ENCODE measurements around the gene ZSCAN2. TPM values are rescaled to one million over a fixed set of nuclear protein-coding genes. Genes with fewer than 3 reads are reported as not detected.

Gene ZSCAN2
- total and polyA plus RNA-seq, 5 donors from 2014 or later, result 4.8 to 12.4 (median 7.9) TPM

DNA sequence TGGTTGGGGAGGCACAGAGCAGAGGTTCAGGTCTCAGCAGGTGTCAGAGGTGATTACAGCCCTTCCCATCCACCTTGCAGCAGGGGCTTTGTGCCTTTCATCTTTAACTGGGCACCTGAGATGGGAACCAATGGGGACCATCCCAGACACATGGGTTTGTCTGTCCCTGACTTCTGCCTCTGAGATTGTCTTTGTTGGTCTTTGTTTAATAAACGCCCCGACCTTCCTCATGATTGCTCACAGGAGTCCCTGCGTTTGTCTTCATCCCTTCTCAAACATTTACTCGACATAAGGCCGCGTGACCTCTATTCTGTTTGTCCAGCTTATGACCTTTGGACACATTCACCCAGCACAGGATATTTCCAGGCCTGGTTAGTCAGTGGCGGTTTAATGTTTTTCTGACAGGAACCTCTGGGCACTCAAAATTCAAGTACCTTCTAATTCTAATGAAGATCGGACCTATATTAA lies 5.9 kb downstream of the ZSCAN2 start:
- Histone ChIP-seq H3K4me3 (ENCODE audit: low read depth, low read length) (no peak overlapping the region), H3K9me3 (ENCODE audit: control insufficient read depth in 2 of 2, low read length in 2 of 2) (no peaks in the 10 kb centered on the region), H3K27ac (ENCODE audit: insufficient read depth, low read length, poor library complexity, severe bottlenecking) (no peak overlapping the region), H3K36me3 (ENCODE audit: control insufficient read depth, insufficient read depth, low read length) (peaks cover 14% of the 10 kb centered on the region), H3K4me1 (ENCODE audit: control insufficient read depth, insufficient read depth, low read length, poor library complexity, severe bottlenecking) (peaks cover 27% of the 10 kb centered on the region), H3K27me3 (ENCODE audit: control insufficient read depth, insufficient read depth, low read length) (no peaks in the 10 kb centered on the region)
- peak overlapping the region in 2 of 4 donors; percentile 28 to 47 for H3K4me3 Mint-ChIP-seq
- H3K27ac Mint-ChIP-seq, result peak overlapping the region in 2 of 3 donors; percentile 41 to 62
- no peak for DNase-seq
- peaks cover 11 to 65% (median 37%) of the 10 kb centered on the region in 4 donors for H3K4me1 Mint-ChIP-seq
- H3K36me3 Mint-ChIP-seq, result peaks cover 51% of the 10 kb centered on the region
- H3K9me3 Mint-ChIP-seq, result no peaks in the 10 kb centered on the region
- ATAC-seq (ENCODE audit: low read depth in 2 of 2), result no peak
- no peaks in the 10 kb centered on the region for H3K27me3 Mint-ChIP-seq

DNA sequence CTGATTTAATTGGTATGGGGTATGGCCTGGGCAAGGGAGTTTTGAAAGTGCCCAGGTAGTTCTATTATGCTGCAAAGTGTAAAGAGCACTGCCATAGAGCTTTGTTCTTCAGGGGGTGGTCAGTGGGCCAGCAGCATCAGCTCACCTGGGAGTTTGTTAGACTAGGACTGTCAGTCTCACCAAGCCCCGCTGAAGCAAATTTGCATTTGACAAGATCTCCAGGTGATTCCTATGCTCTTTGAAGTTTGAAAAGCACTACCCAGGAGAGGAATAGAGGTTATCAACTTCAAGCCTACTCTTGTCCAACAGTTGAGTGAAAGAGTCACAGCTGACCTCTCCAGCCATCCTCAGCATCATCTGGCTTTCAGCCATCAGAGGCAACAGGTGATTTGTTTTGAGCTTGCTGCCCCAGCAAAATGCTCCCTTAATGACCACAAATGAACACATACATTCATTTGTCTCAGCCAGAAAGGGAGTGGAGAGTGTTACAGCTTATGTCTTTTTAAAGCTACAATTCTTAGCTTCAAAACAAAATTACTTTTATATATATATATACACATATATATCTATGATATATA lies 8.0 kb downstream of the ZSCAN2 start:
- H3K27me3 Mint-ChIP-seq, result no peaks in the 10 kb centered on the region
- ATAC-seq (ENCODE audit: low read depth in 2 of 2) (no peak), DNase-seq (no peak)
- no peaks in the 10 kb centered on the region for H3K9me3 Mint-ChIP-seq
- peaks cover 19% of the 10 kb centered on the region for H3K4me1 ChIP-seq (ENCODE audit: control insufficient read depth, insufficient read depth, low read length, poor library complexity, severe bottlenecking)
- no peaks in the 10 kb centered on the region for H3K27me3 ChIP-seq (ENCODE audit: control insufficient read depth, insufficient read depth, low read length)
- no peaks in the 10 kb centered on the region for H3K9me3 ChIP-seq (ENCODE audit: control insufficient read depth in 2 of 2, low read length in 2 of 2)
- H3K36me3 Mint-ChIP-seq, result peaks cover 50% of the 10 kb centered on the region
- H3K4me3 ChIP-seq (ENCODE audit: low read depth, low read length), result no peak overlapping the region
- no peak overlapping the region for H3K27ac ChIP-seq (ENCODE audit: insufficient read depth, low read length, poor library complexity, severe bottlenecking)
- peaks cover 14% of the 10 kb centered on the region for H3K36me3 ChIP-seq (ENCODE audit: control insufficient read depth, insufficient read depth, low read length)
- no peak overlapping the region for H3K27ac Mint-ChIP-seq
- no peak overlapping the region for H3K4me3 Mint-ChIP-seq
- H3K4me1 Mint-ChIP-seq, result peaks cover 10 to 48% (median 31%) of the 10 kb centered on the region in 4 donors

DNA sequence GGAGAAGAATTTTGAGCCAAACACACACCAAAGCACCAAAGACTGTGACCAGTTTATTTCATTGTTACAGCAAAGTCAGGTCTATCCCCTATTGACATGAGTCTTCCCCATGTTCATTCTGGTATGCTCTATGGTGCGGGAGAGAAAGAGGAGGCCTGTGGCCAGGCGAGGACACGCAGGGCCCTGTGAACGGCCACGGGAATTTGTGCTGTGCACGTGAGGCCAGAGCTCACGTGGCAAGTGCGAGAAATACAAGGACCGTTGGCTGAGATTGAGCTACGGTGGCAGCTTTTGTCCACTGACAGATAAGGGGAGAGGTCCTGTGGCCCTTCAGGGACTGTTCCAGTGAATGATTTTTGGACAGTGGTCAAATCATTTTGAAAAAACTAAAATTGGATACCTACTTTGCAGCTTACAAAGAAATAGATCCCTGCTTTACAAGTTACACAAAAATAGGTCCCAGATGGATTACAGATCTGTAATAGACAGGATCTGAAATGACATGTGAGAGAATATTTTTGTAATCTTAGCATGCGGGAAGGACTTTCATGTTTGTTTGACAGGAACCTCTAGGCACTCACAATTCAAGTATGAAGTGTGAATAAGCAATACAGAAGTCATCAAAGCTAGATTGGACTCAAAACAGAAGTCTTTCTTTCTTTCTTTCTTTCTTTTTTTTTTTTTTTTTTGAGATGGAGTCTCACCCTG lies 9.2 kb downstream of the ZSCAN2 start:
- H3K4me3 ChIP-seq (ENCODE audit: low read depth, low read length), result no peak overlapping the region
- no peak for DNase-seq
- Mint-ChIP-seq H3K27me3 (no peaks in the 10 kb centered on the region), H3K4me3 (peak overlapping the region in 1 of 4 donors; percentile 11), H3K9me3 (no peaks in the 10 kb centered on the region), H3K36me3 (peaks cover 52% of the 10 kb centered on the region), H3K27ac (no peak overlapping the region), H3K4me1 (peaks cover 10 to 39% (median 24%) of the 10 kb centered on the region in 4 donors)
- ATAC-seq (ENCODE audit: low read depth in 2 of 2), result no peak
- H3K36me3 ChIP-seq (ENCODE audit: control insufficient read depth, insufficient read depth, low read length), result peaks cover 14% of the 10 kb centered on the region
- H3K27me3 ChIP-seq (ENCODE audit: control insufficient read depth, insufficient read depth, low read length), result no peaks in the 10 kb centered on the region
- H3K9me3 ChIP-seq (ENCODE audit: control insufficient read depth in 2 of 2, low read length in 2 of 2), result no peaks in the 10 kb centered on the region
- H3K4me1 ChIP-seq (ENCODE audit: control insufficient read depth, insufficient read depth, low read length, poor library complexity, severe bottlenecking), result peaks cover 9% of the 10 kb centered on the region
- H3K27ac ChIP-seq (ENCODE audit: insufficient read depth, low read length, poor library complexity, severe bottlenecking), result no peak overlapping the region

DNA sequence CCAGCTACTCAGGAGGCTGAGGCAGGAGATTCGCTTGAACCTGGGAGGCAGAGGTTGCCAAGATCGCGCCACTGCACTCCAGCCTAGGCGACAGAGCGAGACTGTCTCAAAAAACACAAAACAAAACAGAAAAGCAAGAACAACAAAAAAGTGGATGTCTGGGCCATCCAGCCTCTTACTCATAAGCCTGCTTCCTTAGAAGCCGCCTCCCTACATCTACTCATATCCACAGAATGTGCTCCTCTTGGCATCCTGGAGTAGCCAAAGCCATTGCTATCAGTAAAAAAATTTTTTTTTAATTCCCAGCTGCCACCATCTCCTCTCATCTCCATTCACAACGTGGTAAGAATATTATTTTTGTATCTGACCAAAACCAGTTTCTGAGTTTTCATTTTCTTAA lies 10.8 kb downstream of the ZSCAN2 start:
- no peaks in the 10 kb centered on the region for H3K9me3 Mint-ChIP-seq
- Histone ChIP-seq H3K27ac (ENCODE audit: insufficient read depth, low read length, poor library complexity, severe bottlenecking) (no peak overlapping the region), H3K36me3 (ENCODE audit: control insufficient read depth, insufficient read depth, low read length) (peaks cover 12% of the 10 kb centered on the region), H3K4me3 (ENCODE audit: low read depth, low read length) (no peak overlapping the region), H3K27me3 (ENCODE audit: control insufficient read depth, insufficient read depth, low read length) (no peaks in the 10 kb centered on the region), H3K9me3 (ENCODE audit: control insufficient read depth in 2 of 2, low read length in 2 of 2) (no peaks in the 10 kb centered on the region), H3K4me1 (ENCODE audit: control insufficient read depth, insufficient read depth, low read length, poor library complexity, severe bottlenecking) (no peaks in the 10 kb centered on the region)
- H3K36me3 Mint-ChIP-seq, result peaks cover 45% of the 10 kb centered on the region
- H3K27me3 Mint-ChIP-seq, result no peaks in the 10 kb centered on the region
- no peak for ATAC-seq (ENCODE audit: low read depth in 2 of 2)
- H3K4me1 Mint-ChIP-seq, result peaks cover 13 to 25% (median 14%) of the 10 kb centered on the region in 4 donors
- H3K27ac Mint-ChIP-seq, result peak overlapping the region in 1 of 3 donors; percentile 56
- DNase-seq, result no peak
- peak overlapping the region in 1 of 4 donors; percentile 65 for H3K4me3 Mint-ChIP-seq

DNA sequence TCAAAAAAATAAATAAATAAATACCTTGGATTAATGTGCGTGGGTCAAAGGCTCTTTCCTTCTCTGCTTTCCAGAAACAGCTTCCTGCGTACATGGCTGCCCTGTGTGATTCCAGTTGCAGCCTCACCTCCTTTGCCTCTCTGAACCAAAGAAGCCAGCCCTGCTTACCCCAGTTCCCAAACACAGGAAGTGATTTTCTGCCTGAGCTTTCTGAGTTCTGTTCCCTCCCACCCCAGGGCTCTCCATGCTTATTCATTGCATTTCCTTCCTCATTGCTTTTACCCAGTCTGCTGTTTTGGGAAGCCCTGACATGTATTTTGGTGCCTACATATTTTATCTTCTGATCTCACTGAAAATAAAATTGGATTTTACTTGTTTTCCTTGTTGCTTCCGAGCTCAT lies 15.4 kb downstream of the ZSCAN2 start:
- H3K9me3 Mint-ChIP-seq, result peaks cover 0 to 14% (median 3%) of the 10 kb centered on the region in 7 donors
- Histone ChIP-seq H3K9me3 (ENCODE audit: control insufficient read depth in 2 of 2, low read length in 2 of 2) (peaks cover 10 to 11% of the 10 kb centered on the region in 2 experiments), H3K27me3 (ENCODE audit: control insufficient read depth, insufficient read depth, low read length) (no peaks in the 10 kb centered on the region), H3K36me3 (ENCODE audit: control insufficient read depth, insufficient read depth, low read length) (peaks cover 10% of the 10 kb centered on the region), H3K27ac (ENCODE audit: insufficient read depth, low read length, poor library complexity, severe bottlenecking) (no peak overlapping the region), H3K4me3 (ENCODE audit: low read depth, low read length) (no peak overlapping the region), H3K4me1 (ENCODE audit: control insufficient read depth, insufficient read depth, low read length, poor library complexity, severe bottlenecking) (no peaks in the 10 kb centered on the region)
- DNase-seq (no peak), ATAC-seq (ENCODE audit: low read depth in 2 of 2) (no peak)
- no peak overlapping the region for H3K27ac Mint-ChIP-seq
- peaks cover 4 to 9% (median 6%) of the 10 kb centered on the region in 4 donors for H3K4me1 Mint-ChIP-seq
- H3K4me3 Mint-ChIP-seq, result no peak overlapping the region
- no peaks in the 10 kb centered on the region for H3K27me3 Mint-ChIP-seq
- peaks cover 34% of the 10 kb centered on the region for H3K36me3 Mint-ChIP-seq

DNA sequence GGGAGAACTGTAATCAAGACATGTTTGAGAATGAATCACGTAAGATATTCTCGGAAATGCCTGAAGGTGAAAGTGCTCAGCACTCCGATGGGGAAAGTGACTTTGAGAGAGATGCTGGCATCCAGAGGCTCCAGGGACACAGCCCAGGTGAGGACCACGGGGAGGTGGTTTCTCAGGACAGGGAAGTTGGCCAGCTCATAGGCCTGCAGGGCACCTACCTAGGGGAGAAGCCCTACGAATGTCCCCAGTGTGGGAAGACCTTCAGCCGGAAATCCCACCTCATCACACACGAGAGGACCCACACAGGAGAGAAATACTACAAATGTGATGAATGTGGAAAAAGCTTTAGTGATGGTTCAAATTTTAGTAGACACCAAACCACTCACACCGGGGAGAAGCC lies 19.8 kb downstream of the ZSCAN2 start:
- Histone ChIP-seq H3K27me3 (ENCODE audit: control insufficient read depth, insufficient read depth, low read length) (no peaks in the 10 kb centered on the region), H3K27ac (ENCODE audit: insufficient read depth, low read length, poor library complexity, severe bottlenecking) (no peak overlapping the region), H3K36me3 (ENCODE audit: control insufficient read depth, insufficient read depth, low read length) (peaks cover 24% of the 10 kb centered on the region), H3K4me3 (ENCODE audit: low read depth, low read length) (no peak overlapping the region), H3K4me1 (ENCODE audit: control insufficient read depth, insufficient read depth, low read length, poor library complexity, severe bottlenecking) (no peaks in the 10 kb centered on the region), H3K9me3 (ENCODE audit: control insufficient read depth in 2 of 2, low read length in 2 of 2) (peaks cover 20 to 24% of the 10 kb centered on the region in 2 experiments)
- Mint-ChIP-seq H3K27ac (no peak overlapping the region), H3K36me3 (peaks cover 48% of the 10 kb centered on the region), H3K9me3 (peaks cover 0 to 23% (median 3%) of the 10 kb centered on the region in 7 donors), H3K4me1 (peaks cover under 1 to 3% (median 2%) of the 10 kb centered on the region in 4 donors), H3K4me3 (no peak overlapping the region), H3K27me3 (no peaks in the 10 kb centered on the region)
- ATAC-seq (ENCODE audit: low read depth in 2 of 2) (no peak), DNase-seq (no peak)

DNA sequence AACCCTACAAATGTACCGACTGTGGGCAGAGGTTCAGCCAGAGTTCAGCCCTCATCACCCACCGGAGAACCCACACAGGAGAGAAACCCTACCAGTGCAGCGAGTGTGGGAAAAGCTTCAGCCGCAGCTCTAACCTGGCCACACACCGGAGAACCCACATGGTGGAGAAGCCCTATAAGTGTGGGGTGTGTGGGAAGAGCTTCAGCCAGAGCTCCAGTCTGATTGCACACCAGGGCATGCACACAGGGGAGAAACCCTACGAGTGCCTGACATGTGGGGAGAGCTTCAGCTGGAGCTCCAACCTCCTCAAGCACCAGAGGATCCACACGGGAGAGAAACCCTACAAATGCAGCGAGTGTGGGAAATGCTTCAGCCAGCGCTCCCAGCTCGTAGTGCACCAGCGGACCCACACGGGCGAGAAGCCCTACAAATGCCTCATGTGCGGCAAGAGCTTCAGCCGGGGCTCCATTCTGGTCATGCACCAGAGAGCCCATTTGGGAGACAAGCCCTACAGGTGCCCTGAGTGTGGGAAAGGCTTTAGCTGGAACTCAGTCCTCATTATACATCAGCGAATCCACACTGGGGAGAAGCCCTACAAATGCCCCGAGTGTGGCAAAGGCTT lies 20.7 kb downstream of the ZSCAN2 start:
- Histone ChIP-seq H3K27ac (ENCODE audit: insufficient read depth, low read length, poor library complexity, severe bottlenecking) (no peak overlapping the region), H3K9me3 (ENCODE audit: control insufficient read depth in 2 of 2, low read length in 2 of 2) (peaks cover 20 to 24% of the 10 kb centered on the region in 2 experiments), H3K4me3 (ENCODE audit: low read depth, low read length) (no peak overlapping the region), H3K4me1 (ENCODE audit: control insufficient read depth, insufficient read depth, low read length, poor library complexity, severe bottlenecking) (no peaks in the 10 kb centered on the region), H3K27me3 (ENCODE audit: control insufficient read depth, insufficient read depth, low read length) (no peaks in the 10 kb centered on the region), H3K36me3 (ENCODE audit: control insufficient read depth, insufficient read depth, low read length) (peaks cover 24% of the 10 kb centered on the region)
- Mint-ChIP-seq H3K36me3 (peaks cover 43% of the 10 kb centered on the region), H3K27ac (no peak overlapping the region), H3K9me3 (peaks cover 0 to 23% (median 3%) of the 10 kb centered on the region in 7 donors), H3K4me1 (peaks cover 0 to 2% (median under 1%) of the 10 kb centered on the region in 4 donors), H3K27me3 (no peaks in the 10 kb centered on the region), H3K4me3 (no peak overlapping the region)
- DNase-seq, result no peak
- ATAC-seq (ENCODE audit: low read depth in 2 of 2), result no peak

All from CD4-positive, CD25-positive, alpha-beta regulatory T cell (primary cell).